K562 (cell line): ENCODE data around the gene CRABP2. TPM values are rescaled to one million over a fixed set of nuclear protein-coding genes. Genes with fewer than 3 reads are reported as not detected.
A peak's percentile ranks its signal among the peaks of the same experiment; 100 is the strongest.

Experiments
- ATAC-seq: fragments of 200-7000 bp; cut with Tn5 transposase; 3 replicates; pipeline ENCODE4 v1.9.1; 2020; ENCODE audit warnings: moderate library complexity
- BruUV-seq: library from RNA; stranded (reverse); fragments of 400-500 nt; replicated peaks from 2 replicates; lab custom pipeline; 2021; lab: Mats Ljungman, UMichigan
- CTCF ChIA-PET: fragments of 300-600 bp; formaldehyde crosslinking; extraction: SDS; loops from one replicate; lab custom pipeline; 2021; ENCODE audit warnings: low intra/inter-chr PET ratio; lab: Yijun Ruan, JAX
- POLR2A ChIA-PET: fragments of 300-600, 350-650 bp; sonication (Branson Sonifier 250); formaldehyde crosslinking; extraction: SDS; loops from one replicate; lab custom pipeline; 2021; ENCODE audit warnings: antibody characterized with exemption, inconsistent platforms; lab: Yijun Ruan, JAX
- DNase-seq, 4 experiments: peaks; one replicate each; pipeline versions ENCODE4 v3.0.0 to v3.0.0-alpha.2; 2011 to 2018; ENCODE audit warnings: low spot score in 3 of 4, mixed read lengths in 3 of 4; ENCODE audit errors: extremely low read depth in 1 of 4
- FAIRE-seq: peaks from 2 replicates; lab custom pipeline; 2011; peaks lifted over from hg19 to GRCh38; lab: Jason Lieb, UNC
- H2AFZ ChIP-seq: 2 replicates; pipeline ENCODE4 v1.6.0; 2011; ENCODE audit warnings: low read depth, low read length, control low read depth, inconsistent platforms
- H3K27ac ChIP-seq: fragments of 200-600 bp; 3 replicates; pipeline ENCODE4 v1.8.0; 2011; ENCODE audit warnings: low read depth, mild to moderate bottlenecking, control low read depth, inconsistent platforms, low read length, moderate library complexity, mixed read lengths; ENCODE audit errors: extremely low read depth
- H3K27me3 ChIP-seq, 2 experiments: fragments of 300-600 bp in 1 of 2; 2 replicates in 1 of 2; 3 replicates in 1 of 2; pipeline versions ENCODE4 v1.6.0 to v1.8.0; 2011; ENCODE audit warnings: inconsistent platforms in 2 of 2, low read length in 2 of 2, mild to moderate bottlenecking in 1 of 2, mixed read lengths in 1 of 2, moderate library complexity in 1 of 2; ENCODE audit not compliant: control insufficient read depth in 2 of 2, insufficient read depth in 2 of 2
- H3K36me3 ChIP-seq: fragments of 300-600 bp; 3 replicates; pipeline ENCODE4 v1.8.0; 2011; ENCODE audit warnings: mild to moderate bottlenecking, low read length, inconsistent platforms; ENCODE audit not compliant: control insufficient read depth, insufficient read depth
- H3K4me1 ChIP-seq, 2 experiments: fragments of 200-600 bp in 1 of 2; replicated peaks in 1 of 2; 2 replicates in 1 of 2; 3 replicates in 1 of 2; pipeline versions ENCODE4 v1.5.1 to v1.8.0; 2011; ENCODE audit warnings: inconsistent platforms in 2 of 2, low read length in 2 of 2, mild to moderate bottlenecking in 1 of 2, mixed read lengths in 1 of 2, moderate library complexity in 1 of 2; ENCODE audit not compliant: control insufficient read depth in 2 of 2, insufficient read depth in 2 of 2
- H3K4me2 ChIP-seq: 2 replicates; pipeline ENCODE4 v1.6.1; 2011; ENCODE audit warnings: low read length, control low read depth, inconsistent platforms, mixed read lengths; ENCODE audit not compliant: insufficient read depth
- H3K4me3 ChIP-seq: fragments of 200-600 bp; sonication (generic), shearing (Covaris generic); 2 replicates; pipeline ENCODE4 v1.5.1; 2016; ENCODE audit warnings: control low read depth, inconsistent platforms
- H3K79me2 ChIP-seq: fragments of 200-600 bp; 3 replicates; pipeline ENCODE4 v1.8.0; 2011; ENCODE audit warnings: low read length, inconsistent platforms; ENCODE audit not compliant: control insufficient read depth, insufficient read depth
- H3K9ac ChIP-seq, 2 experiments: 2 replicates each; pipeline versions ENCODE4 v1.6.0 to v1.6.1; 2011; ENCODE audit warnings: low read depth in 2 of 2, low read length in 2 of 2, control low read depth in 1 of 2, inconsistent platforms in 1 of 2, mild to moderate bottlenecking in 1 of 2, mixed read lengths in 1 of 2; ENCODE audit not compliant: insufficient read depth in 1 of 2
- H3K9me1 ChIP-seq: one replicate; pipeline ENCODE4 v1.6.0; 2011; ENCODE audit warnings: inconsistent platforms, mild to moderate bottlenecking, low read length, moderate library complexity; ENCODE audit not compliant: control insufficient read depth, insufficient read depth
- H3K9me3 ChIP-seq: replicated peaks from 2 replicates; pipeline ENCODE4 v1.5.1; 2011; ENCODE audit warnings: low read depth, low read length, inconsistent platforms; ENCODE audit not compliant: control insufficient read depth, insufficient read depth
- H4K20me1 ChIP-seq: replicated peaks from 2 replicates; pipeline ENCODE4 v1.6.1; 2011; ENCODE audit warnings: low read length, inconsistent platforms, mixed read lengths; ENCODE audit not compliant: control insufficient read depth, insufficient read depth
- MEF2D ChIP-seq: conservative IDR thresholded peaks from 2 replicates; pipeline ENCODE4 v1.6.1; 2016; ENCODE audit warnings: low read depth, missing genetic modification characterization, missing compliant biosample characterization
- RBFOX2 ChIP-seq: fragments of 200-400 bp; formaldehyde crosslinking; IDR thresholded peaks from 2 replicates; pipeline ENCODE4 v1.6.1; 2017; ENCODE audit warnings: low read depth, mild to moderate bottlenecking, low read length, moderate library complexity
- WGBS: fragments of 100-300 bp; shearing (Covaris generic); methylation state at CpG from one replicate; pipeline ENCODE4 v1.1.6; 2016; ENCODE audit warnings: low coverage, mixed read lengths; ENCODE audit not compliant: insufficient coverage; ENCODE audit errors: missing lambda C conversion rate; 5-methylcytosine and 5-hydroxymethylcytosine counted together
- in situ Hi-C: fragments of 300-500 bp; cut with MboI; formaldehyde crosslinking; loops from 4 replicates; pipeline ENCODE4 v1.15.0; 2018; ENCODE audit warnings: inconsistent platforms, mixed read lengths
- intact Hi-C: fragments of 100-400 bp; cut with micrococcal nuclease; formaldehyde crosslinking; loops from 2 replicates; pipeline ENCODE4 v1.14.2; 2022
- polyA plus RNA-seq, 8 experiments: library from polyadenylated mRNA; depleted of rRNA in 4 of 8; stranded (reverse) in 5 of 8; unstranded in 3 of 8; fragments of >200 nt; fragmentation: Nextera tagmentation in 2 of 8; fragmentation: Illumina TruSeq in 1 of 8; extraction: Ambion mirVana in 2 of 8; extraction: Trizol in 1 of 8; gene quantifications; 2 replicates each; pipeline versions ENCODE4 v1.2.1 to v1.2.3, GENCODE V29; 2011 to 2014; ENCODE audit warnings: inconsistent platforms in 1 of 8, missing spikeins in 1 of 8
- total RNA-seq, 7 experiments: library from RNA; depleted of rRNA in 6 of 7; stranded (reverse); fragments of >200 nt in 6 of 7; fragmentation: Illumina TruSeq in 2 of 7; extraction: Trizol in 2 of 7; gene quantifications; 2 replicates each; pipeline versions ENCODE4 v1.2.1 to v1.2.3, GENCODE V29; 2011 to 2021; ENCODE audit warnings: low replicate concordance in 1 of 7

The CRABP2 gene
- total and polyA plus RNA-seq, 9 of the 15 experiments (the other 6 are each of a cell fraction or from before 2014, with no cell fraction given): 0.30 to 2.5 (median 0.82) TPM

GRCh38 chr1:156655904-156656516 is 49.4 kb downstream of the CRABP2 start:
- Histone ChIP-seq H3K79me2 (peaks cover 80% of the 10 kb centered on the region), H3K4me1 (peaks cover 34 to 52% of the 10 kb centered on the region in 2 experiments), H4K20me1 (peaks cover 86% of the 10 kb centered on the region), H3K27ac (no peak overlapping the region), H2AFZ (no peak overlapping the region), H3K9ac (peak overlapping the region in 1 of 2 experiments; percentile 74; a peak in 2 of 4 replicates), H3K27me3 (no peaks in the 10 kb centered on the region), H3K9me3 (no peaks in the 10 kb centered on the region), H3K4me3 (no peak overlapping the region), H3K9me1 (peaks cover 59% of the 10 kb centered on the region), H3K4me2 (no peak overlapping the region), H3K36me3 (peaks cover 64% of the 10 kb centered on the region; the same call in 2 of the 3 replicates)
- in situ Hi-C loops: no loop called here
- ATAC-seq: no peak
- WGBS: 79% methylated on average over 6 of the region's 9 CpGs
- DNase-seq: no peak
- FAIRE-seq: no peak
- ChIA-PET POLR2A (interaction anchor here (0.6 kb wide), 1 partner anchor 16 kb away, joined by 3 read pairs; no protein-coding TSS in a partner anchor), CTCF (interaction anchor here (0.9 to 4.8 kb wide), 2 partner anchors 29 to 30 kb away, joined by 4 to 58 read pairs; no protein-coding TSS in a partner anchor)
- BruUV-seq: no TSS peak
- no peak for TF ChIP-seq MEF2D (tag)
- peak; percentile 41; the same call in 1 of the 2 replicates for TF ChIP-seq RBFOX2
- intact Hi-C loops: no loop called here
